Upper lobe of left lung (tissue), 4 donors: Measurements from ENCODE around the gene LMBR1.

Experiments used
- EP300 ChIP-seq, 4 donors: sonication (generic); formaldehyde crosslinking; IDR thresholded peaks; one replicate each; pipeline ENCODE4 v1.5.1; 2017; ENCODE audit warnings: antibody characterized with exemption in 4 of 4, control low read depth in 2 of 4
- POLR2A ChIP-seq, 4 donors: fragments of 450-650 bp; IDR thresholded peaks; one replicate each; pipeline ENCODE4 v1.5.1; 2016 to 2017; ENCODE audit warnings: antibody characterized with exemption in 4 of 4, mild to moderate bottlenecking in 2 of 4
- TF ChIP-seq, protein P1 (sequence below), 6 experiments: fragments of 450-650 bp in 4 of 6; fragments of 200-600 bp in 2 of 6; sonication (generic) in 2 of 6; IDR thresholded peaks; one replicate each; pipeline ENCODE4 v1.5.1; 2016 to 2019; ENCODE audit warnings: antibody characterized with exemption in 6 of 6

DNA sequence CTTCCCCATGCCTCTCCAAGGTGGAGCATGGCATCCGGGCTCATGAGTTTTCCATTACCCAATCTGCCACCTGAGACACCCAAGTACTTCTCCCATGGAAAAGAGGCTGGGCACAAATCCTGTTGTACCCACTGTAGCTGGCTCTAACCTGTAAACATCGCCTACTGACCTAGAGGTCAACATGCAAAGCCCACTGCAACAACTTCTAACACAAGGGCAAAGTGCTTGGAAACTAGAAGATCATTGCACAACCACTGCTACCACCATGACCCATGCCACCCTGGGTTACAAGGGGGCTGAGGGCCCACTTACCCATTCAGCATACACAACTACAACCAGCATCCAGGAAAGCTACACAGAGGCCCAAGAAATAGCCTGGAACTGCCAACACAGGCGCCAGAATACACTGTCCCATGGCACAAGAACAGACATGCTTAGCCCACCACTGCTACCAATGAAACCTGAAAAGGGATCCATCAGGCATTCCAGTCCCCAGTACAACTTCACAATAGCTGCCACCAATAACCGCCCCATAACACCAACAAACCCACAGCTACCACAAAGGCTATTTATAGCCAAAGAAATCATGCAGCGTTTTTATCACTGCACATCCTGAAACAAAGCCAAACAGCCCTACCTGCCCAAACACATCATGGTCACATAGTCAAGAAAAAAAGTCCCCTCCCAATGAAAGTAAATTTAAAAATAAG is 189.1 kb downstream of the LMBR1 start:
- TF ChIP-seq, protein P1, sequence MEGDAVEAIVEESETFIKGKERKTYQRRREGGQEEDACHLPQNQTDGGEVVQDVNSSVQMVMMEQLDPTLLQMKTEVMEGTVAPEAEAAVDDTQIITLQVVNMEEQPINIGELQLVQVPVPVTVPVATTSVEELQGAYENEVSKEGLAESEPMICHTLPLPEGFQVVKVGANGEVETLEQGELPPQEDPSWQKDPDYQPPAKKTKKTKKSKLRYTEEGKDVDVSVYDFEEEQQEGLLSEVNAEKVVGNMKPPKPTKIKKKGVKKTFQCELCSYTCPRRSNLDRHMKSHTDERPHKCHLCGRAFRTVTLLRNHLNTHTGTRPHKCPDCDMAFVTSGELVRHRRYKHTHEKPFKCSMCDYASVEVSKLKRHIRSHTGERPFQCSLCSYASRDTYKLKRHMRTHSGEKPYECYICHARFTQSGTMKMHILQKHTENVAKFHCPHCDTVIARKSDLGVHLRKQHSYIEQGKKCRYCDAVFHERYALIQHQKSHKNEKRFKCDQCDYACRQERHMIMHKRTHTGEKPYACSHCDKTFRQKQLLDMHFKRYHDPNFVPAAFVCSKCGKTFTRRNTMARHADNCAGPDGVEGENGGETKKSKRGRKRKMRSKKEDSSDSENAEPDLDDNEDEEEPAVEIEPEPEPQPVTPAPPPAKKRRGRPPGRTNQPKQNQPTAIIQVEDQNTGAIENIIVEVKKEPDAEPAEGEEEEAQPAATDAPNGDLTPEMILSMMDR (IDR thresholded peaks at IDR 0.05), result no peak
- TF ChIP-seq POLR2A (IDR thresholded peaks at IDR 0.05) (no peak), EP300 (IDR thresholded peaks at IDR 0.05) (no peak)
